ENCODE data around the gene CD52. TPM values are rescaled to one million over a fixed set of nuclear protein-coding genes. Genes with fewer than 3 reads are reported as not detected.

Gene CD52
- total and polyA plus RNA-seq, 7 donors, result 2.1 to 4.2 (median 3.9) TPM

DNA sequence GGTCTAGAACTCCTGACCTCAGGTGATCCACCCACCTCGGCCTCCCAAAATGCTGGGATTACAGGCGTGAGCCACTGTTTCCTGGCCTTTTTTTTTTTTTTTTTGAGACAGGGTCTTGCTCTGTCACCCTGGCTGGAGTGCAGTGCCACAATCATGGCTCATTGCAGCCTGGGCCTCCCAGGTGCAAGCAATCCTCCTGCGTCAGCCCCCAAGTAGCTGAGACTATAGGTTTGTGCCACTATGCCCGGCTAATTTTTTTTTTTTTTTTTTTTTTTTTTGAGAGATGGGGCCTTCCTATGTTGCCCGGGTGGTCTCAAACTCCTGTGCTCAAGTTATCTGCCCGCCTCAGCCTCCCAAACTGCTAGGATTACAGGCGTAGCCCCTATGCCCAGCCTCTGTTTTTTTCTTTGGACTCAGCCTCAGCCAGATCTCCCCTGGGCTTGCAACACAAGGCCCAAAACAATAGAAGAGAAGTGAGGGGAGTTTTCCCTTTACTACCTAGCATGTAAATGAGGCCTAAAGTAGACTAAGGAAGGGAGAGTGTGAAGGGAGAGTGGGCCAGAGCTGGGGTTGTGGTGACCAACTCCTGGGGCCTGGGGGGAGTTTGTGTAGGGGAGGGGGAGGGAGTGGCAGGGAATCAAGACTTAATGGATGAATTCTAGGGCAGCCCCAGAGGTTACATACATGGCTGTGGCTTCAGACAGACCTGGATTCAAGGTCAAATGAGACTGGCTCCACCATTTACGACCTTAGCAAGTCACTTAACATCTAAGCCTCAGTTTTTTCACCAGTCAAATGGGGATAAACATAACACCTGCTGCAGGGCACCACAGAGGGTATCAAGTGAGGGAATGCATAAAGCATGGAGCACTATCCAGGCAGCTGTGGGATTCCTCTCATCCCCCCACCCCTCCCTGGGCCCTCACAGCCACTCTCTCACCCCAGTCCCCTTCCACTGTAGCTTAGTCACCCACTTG lies 1.6 kb upstream of the CD52 start:
- Histone ChIP-seq H3K9me3 (no peaks in the 10 kb centered on the region), H3K4me1 (peaks cover under 1% of the 10 kb centered on the region), H3K27me3 (ENCODE audit: insufficient read depth in 3 of 3, low read length in 2 of 3) (peaks cover 0 to 3% (median 0%) of the 10 kb centered on the region in 3 donors), H3K27ac (no peak overlapping the region), H3K36me3 (ENCODE audit: insufficient read depth in 1 of 2, low read depth in 1 of 2) (no peaks in the 10 kb centered on the region), H3K4me3 (no peak overlapping the region)
- intact Hi-C loops (cut with DNase I), result no loop called here
- TF ChIP-seq, protein P1, sequence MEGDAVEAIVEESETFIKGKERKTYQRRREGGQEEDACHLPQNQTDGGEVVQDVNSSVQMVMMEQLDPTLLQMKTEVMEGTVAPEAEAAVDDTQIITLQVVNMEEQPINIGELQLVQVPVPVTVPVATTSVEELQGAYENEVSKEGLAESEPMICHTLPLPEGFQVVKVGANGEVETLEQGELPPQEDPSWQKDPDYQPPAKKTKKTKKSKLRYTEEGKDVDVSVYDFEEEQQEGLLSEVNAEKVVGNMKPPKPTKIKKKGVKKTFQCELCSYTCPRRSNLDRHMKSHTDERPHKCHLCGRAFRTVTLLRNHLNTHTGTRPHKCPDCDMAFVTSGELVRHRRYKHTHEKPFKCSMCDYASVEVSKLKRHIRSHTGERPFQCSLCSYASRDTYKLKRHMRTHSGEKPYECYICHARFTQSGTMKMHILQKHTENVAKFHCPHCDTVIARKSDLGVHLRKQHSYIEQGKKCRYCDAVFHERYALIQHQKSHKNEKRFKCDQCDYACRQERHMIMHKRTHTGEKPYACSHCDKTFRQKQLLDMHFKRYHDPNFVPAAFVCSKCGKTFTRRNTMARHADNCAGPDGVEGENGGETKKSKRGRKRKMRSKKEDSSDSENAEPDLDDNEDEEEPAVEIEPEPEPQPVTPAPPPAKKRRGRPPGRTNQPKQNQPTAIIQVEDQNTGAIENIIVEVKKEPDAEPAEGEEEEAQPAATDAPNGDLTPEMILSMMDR (IDR thresholded peaks at IDR 0.05), result no peak
- DNase-seq (no peak), ATAC-seq (no peak)
- 76 to 86% (median 84%) methylated on average over 8 of the region's 8 CpGs for WGBS, 3 donors

DNA sequence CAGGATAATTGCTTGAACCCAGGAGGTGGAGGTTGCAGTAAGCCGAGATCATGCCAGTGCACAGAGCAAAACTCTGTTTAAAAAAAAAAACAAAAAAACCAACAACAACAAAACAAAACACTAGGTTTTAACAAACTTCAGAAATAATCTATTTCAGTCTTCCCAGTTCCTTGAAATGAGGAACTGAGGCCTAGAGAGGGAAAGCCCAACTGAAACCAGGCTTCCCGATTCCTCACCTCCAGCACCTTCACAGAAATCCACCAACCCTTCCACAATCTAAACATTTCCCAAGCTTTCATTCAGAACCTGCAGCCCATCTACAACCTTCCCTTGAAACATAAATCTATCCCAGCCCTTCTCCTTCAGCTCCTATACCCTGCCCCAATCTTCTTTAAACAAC lies 612 bp upstream of the CD52 start:
- ATAC-seq, result no peak
- Histone ChIP-seq H3K4me1 (peaks cover 4% of the 10 kb centered on the region), H3K9me3 (no peaks in the 10 kb centered on the region), H3K36me3 (ENCODE audit: insufficient read depth in 1 of 2, low read depth in 1 of 2) (no peaks in the 10 kb centered on the region), H3K27ac (no peak overlapping the region), H3K4me3 (no peak overlapping the region), H3K27me3 (ENCODE audit: insufficient read depth in 3 of 3, low read length in 2 of 3) (peaks cover 0 to 3% (median 0%) of the 10 kb centered on the region in 3 donors)
- 86 to 94% (median 91%) methylated on average over 2 of the region's 2 CpGs for WGBS, 3 donors
- TF ChIP-seq, protein P1 (IDR thresholded peaks at IDR 0.05), result no peak
- intact Hi-C loops (cut with DNase I), result no loop called here
- no peak for DNase-seq

DNA sequence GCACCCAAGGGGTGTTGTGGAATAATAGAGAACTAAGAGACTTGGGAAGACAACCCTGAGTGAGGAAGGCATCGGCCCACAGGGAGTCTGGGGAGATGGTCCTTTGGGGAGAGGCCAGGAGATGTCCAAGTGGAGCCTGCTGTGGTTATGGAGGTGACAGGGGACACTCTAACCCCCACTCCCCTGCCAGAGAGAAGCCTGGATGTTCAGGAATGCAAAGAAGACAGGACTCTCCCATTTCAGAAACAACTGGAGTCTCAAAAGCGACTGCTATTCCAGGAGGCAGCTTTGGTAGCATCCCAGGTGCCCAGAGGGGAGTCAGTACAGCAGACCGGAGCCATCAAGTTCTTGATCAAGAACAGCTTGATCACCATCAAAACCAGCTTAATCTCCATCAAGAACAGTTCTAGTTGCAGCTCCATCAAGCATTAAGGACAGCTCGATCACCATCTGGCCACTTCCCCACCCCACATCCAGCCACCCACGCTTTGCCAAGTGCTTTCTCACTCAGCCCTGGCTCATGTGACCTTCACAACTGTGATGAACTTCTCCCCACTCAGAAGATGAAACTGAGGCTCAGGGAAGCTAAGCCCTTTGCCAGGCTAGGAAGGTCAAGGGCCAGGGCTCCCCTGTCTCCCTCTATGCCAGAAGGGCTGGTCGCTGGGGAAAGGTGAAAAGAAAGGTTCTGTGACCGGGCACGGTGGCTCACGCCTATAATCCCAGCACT lies 743 bp downstream of the CD52 start:
- DNase-seq (no peak), ATAC-seq (no peak)
- H3K4me1 ChIP-seq, result peaks cover 4% of the 10 kb centered on the region
- H3K27ac ChIP-seq, result no peak overlapping the region
- TF ChIP-seq, protein P1 (IDR thresholded peaks at IDR 0.05), result no peak
- peaks cover 0 to 3% (median 0%) of the 10 kb centered on the region in 3 donors for H3K27me3 ChIP-seq (ENCODE audit: insufficient read depth in 3 of 3, low read length in 2 of 3)
- no peak overlapping the region for H3K4me3 ChIP-seq
- intact Hi-C loops (cut with DNase I), result no loop called here
- no peaks in the 10 kb centered on the region for H3K9me3 ChIP-seq
- WGBS, 3 donors, result 69 to 81% (median 70%) methylated on average over 9 of the region's 9 CpGs
- H3K36me3 ChIP-seq (ENCODE audit: insufficient read depth in 1 of 2, low read depth in 1 of 2), result no peaks in the 10 kb centered on the region

DNA sequence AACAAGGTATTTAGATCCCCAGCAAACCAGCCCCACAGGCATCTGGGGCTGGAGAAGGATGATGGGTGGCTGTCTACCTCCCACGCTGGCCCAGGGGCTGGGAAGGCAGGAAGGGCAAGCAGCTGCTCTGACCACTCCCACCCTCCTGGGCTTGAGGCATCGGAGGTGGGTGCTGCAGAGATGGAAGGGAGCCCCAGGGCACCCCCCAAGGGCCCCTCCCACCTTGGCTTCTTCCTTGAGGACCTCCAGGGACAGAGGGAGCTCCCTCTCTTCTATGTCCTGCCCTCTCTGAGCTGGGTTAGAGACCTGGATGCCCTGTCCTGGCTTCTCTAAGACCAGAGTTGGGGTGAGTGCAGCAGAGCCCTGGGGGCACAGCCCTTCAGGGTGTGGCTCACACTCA lies 3.1 kb downstream of the CD52 start:
- no peaks in the 10 kb centered on the region for H3K36me3 ChIP-seq (ENCODE audit: insufficient read depth in 1 of 2, low read depth in 1 of 2)
- H3K27me3 ChIP-seq (ENCODE audit: insufficient read depth in 3 of 3, low read length in 2 of 3), result peaks cover 0 to 3% (median 0%) of the 10 kb centered on the region in 3 donors
- H3K27ac ChIP-seq, result no peak overlapping the region
- H3K9me3 ChIP-seq, result no peaks in the 10 kb centered on the region
- DNase-seq, result no peak
- 58 to 79% (median 68%) methylated on average over 2 of the region's 2 CpGs for WGBS, 3 donors
- intact Hi-C loops (cut with DNase I), result loop anchor here (1.0 to 10.0 kb wide), 5 partner anchors 34 to 216 kb away; partner anchors contain the start of genes C1orf232 (in 2 of the 2) and ZNF593 (in 2 of the 2)
- no peak overlapping the region for H3K4me3 ChIP-seq
- peaks cover 4% of the 10 kb centered on the region for H3K4me1 ChIP-seq
- TF ChIP-seq, protein P1 (IDR thresholded peaks at IDR 0.05), result no peak
- ATAC-seq, result peak in 3 of 4 donors; percentile 20 to 24 (median 23)

Measured in psoas muscle (tissue), 8 donors.